RWPE2 (cell line): ENCODE measurements around the gene GORASP1.

Experiments
- ATAC-seq: fragments of 200-7000 bp; cut with Tn5 transposase; 3 replicates; pipeline ENCODE4 v1.9.1; 2021; ENCODE audit warnings: low read depth
- DNase-seq: peaks from one replicate; pipeline ENCODE4 v3.0.0-alpha.2; 2020; ENCODE audit warnings: low spot score
- H3K27ac ChIP-seq: fragments of 450-650 bp; 2 replicates; pipeline ENCODE4 v1.5.1; 2017; ENCODE audit warnings: mild to moderate bottlenecking; ENCODE audit not compliant: poor library complexity, severe bottlenecking
- H3K27me3 ChIP-seq: fragments of 250-450 bp; sonication (Bioruptor Pico); 2 replicates; pipeline ENCODE4 v1.5.1; 2021; ENCODE audit warnings: mild to moderate bottlenecking, moderate library complexity; ENCODE audit not compliant: insufficient read depth, poor library complexity, severe bottlenecking
- H3K36me3 ChIP-seq: fragments of 250-450 bp; sonication (Bioruptor Pico); 2 replicates; pipeline ENCODE4 v1.5.1; 2020; ENCODE audit warnings: low read depth, mild to moderate bottlenecking, moderate library complexity
- H3K4me1 ChIP-seq: fragments of 250-450 bp; sonication (Bioruptor Pico); 2 replicates; pipeline ENCODE4 v1.5.1; 2021; ENCODE audit warnings: mild to moderate bottlenecking, moderate library complexity; ENCODE audit not compliant: insufficient read depth, poor library complexity, severe bottlenecking
- H3K4me3 ChIP-seq: fragments of 250-450 bp; sonication (Bioruptor Pico); 2 replicates; pipeline ENCODE4 v1.5.1; 2021; ENCODE audit warnings: mild to moderate bottlenecking, moderate library complexity; ENCODE audit not compliant: severe bottlenecking
- H3K9me3 ChIP-seq: fragments of 250-450 bp; sonication (Bioruptor Pico); 2 replicates; pipeline ENCODE4 v1.5.1; 2021; ENCODE audit warnings: mild to moderate bottlenecking, moderate library complexity; ENCODE audit not compliant: severe bottlenecking
- TF ChIP-seq, protein P1 (sequence below): fragments of 450-650 bp; IDR thresholded peaks from one replicate; pipeline ENCODE4 v1.5.1; 2017; ENCODE audit warnings: mild to moderate bottlenecking, moderate library complexity; ENCODE audit not compliant: poor library complexity, severe bottlenecking

The GORASP1 gene

DNA sequence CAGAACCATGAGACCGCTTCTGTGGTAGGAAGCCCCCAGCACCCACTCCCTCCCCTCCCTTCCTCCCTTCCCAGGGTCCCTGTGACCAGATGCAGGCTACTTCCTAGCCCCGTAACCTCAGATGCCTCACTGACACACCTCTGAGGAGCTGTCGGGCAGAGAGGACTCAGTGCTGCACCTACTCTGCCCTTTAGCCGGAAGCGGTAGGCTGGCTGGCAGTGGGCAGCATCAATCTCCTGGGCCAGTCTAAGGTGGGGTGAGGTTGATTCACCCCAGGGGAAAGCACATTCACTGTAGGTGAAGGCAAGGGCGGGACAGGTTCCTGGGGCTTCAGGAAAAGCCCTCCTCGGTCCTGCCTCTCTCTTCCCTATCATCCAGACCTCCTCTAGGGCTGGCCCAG lies 26.9 kb upstream of the GORASP1 start:
- TF ChIP-seq, protein P1, sequence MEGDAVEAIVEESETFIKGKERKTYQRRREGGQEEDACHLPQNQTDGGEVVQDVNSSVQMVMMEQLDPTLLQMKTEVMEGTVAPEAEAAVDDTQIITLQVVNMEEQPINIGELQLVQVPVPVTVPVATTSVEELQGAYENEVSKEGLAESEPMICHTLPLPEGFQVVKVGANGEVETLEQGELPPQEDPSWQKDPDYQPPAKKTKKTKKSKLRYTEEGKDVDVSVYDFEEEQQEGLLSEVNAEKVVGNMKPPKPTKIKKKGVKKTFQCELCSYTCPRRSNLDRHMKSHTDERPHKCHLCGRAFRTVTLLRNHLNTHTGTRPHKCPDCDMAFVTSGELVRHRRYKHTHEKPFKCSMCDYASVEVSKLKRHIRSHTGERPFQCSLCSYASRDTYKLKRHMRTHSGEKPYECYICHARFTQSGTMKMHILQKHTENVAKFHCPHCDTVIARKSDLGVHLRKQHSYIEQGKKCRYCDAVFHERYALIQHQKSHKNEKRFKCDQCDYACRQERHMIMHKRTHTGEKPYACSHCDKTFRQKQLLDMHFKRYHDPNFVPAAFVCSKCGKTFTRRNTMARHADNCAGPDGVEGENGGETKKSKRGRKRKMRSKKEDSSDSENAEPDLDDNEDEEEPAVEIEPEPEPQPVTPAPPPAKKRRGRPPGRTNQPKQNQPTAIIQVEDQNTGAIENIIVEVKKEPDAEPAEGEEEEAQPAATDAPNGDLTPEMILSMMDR, result no peak
- no peak overlapping the region for H3K4me3 ChIP-seq
- no peaks in the 10 kb centered on the region for H3K4me1 ChIP-seq
- no peaks in the 10 kb centered on the region for H3K27me3 ChIP-seq
- no peaks in the 10 kb centered on the region for H3K9me3 ChIP-seq
- no peak overlapping the region for H3K27ac ChIP-seq
- ATAC-seq (no peak), DNase-seq (no peak)
- no peaks in the 10 kb centered on the region for H3K36me3 ChIP-seq

DNA sequence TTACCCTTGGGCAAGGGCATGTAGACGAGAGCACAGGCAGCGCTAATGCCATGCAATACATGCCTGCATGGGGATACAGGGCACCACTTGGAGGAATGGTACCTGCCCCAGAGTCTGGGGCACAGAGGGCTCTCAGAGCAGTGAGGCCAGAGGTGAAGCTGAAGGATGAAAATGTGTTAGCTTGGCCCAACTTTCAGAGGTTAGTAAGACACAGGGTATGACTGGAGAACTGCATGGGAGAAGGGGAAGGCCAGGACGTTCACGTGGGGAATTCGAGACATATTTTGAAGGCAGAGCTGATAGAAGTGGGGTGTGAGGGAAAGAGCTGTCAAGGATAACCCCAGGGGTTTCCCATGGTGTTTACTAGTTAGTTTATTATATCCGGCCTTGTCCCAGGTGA lies 26.4 kb upstream of the GORASP1 start:
- DNase-seq (no peak), ATAC-seq (no peak)
- no peaks in the 10 kb centered on the region for H3K36me3 ChIP-seq
- TF ChIP-seq, protein P1, result no peak
- no peak overlapping the region for H3K27ac ChIP-seq
- H3K4me1 ChIP-seq, result no peaks in the 10 kb centered on the region
- no peak overlapping the region for H3K4me3 ChIP-seq
- no peaks in the 10 kb centered on the region for H3K27me3 ChIP-seq
- H3K9me3 ChIP-seq, result no peaks in the 10 kb centered on the region

DNA sequence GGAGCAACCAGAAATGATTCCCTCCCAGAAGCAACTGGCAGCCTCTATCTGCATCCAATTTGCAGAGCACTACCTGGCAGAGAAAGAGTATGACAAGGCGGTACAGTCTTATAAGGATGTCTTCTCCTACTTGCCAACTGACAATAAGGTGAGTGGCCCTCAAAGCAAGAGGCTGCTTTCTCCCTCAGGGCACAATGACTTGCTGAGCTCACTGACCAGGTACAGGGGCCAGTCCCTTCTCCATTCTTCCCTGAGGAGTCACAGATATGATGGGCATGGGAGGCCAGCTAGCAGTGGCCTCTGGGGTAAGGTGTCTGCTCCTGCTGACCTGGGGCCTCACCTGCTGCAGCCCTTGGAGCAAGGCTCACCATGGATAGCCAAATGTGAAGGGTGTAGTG lies 25.7 kb upstream of the GORASP1 start:
- DNase-seq (no peak), ATAC-seq (no peak)
- Histone ChIP-seq H3K27me3 (no peaks in the 10 kb centered on the region), H3K4me1 (no peaks in the 10 kb centered on the region), H3K4me3 (no peak overlapping the region), H3K9me3 (no peaks in the 10 kb centered on the region), H3K36me3 (no peaks in the 10 kb centered on the region), H3K27ac (no peak overlapping the region)
- TF ChIP-seq, protein P1, result no peak

DNA sequence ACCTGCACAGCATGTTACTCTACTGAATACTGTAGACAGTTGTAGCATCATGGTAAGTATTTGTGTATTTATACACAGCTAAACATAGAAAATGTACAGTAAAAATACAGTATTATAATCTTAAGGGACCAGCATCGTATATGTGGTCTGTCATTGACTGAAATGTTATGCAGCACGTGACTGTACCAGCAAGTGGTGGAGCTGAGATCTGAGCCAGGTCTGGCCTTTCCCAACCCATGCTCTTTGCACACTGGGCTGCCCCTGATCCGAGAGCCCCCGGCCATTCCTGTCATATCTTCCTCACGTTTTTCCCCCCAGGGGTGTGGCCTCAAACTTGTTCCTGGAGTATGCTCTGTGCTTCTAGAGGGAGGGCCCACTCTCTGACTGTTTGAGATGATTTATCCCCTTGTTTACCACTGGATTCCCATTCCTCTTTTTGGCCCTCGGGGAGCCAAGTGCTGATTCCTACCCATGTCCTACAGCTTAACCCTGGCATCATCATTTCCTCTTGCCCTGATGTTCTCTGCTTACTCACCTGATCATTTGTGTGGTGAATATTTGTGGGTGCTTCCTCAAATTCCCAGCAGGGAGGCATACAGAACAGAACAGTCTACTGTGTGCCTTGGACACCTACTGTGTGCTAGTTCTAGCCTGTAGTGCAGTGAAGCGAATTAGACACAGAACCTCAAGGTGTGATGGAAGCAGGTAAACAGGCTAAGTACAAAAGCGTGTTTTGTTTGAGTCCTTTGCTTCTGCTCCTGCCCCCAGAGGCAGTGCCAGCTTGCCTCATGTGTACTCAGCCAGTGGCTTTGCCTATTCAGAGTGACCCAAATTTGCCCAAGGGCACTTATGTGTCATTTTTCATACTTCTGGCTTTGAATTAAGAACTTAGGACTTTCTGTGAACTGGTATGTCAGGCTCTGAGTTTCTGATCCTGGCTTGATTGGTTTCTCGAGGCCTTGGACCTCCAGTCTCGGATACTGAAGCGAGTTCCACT lies 25.0 kb upstream of the GORASP1 start:
- DNase-seq (no peak), ATAC-seq (no peak)
- Histone ChIP-seq H3K9me3 (no peaks in the 10 kb centered on the region), H3K4me1 (no peaks in the 10 kb centered on the region), H3K36me3 (no peaks in the 10 kb centered on the region), H3K27me3 (no peaks in the 10 kb centered on the region), H3K27ac (no peak overlapping the region), H3K4me3 (no peak overlapping the region)
- TF ChIP-seq, protein P1, result no peak
